ENCODE results near the gene VOPP1.

DNA sequence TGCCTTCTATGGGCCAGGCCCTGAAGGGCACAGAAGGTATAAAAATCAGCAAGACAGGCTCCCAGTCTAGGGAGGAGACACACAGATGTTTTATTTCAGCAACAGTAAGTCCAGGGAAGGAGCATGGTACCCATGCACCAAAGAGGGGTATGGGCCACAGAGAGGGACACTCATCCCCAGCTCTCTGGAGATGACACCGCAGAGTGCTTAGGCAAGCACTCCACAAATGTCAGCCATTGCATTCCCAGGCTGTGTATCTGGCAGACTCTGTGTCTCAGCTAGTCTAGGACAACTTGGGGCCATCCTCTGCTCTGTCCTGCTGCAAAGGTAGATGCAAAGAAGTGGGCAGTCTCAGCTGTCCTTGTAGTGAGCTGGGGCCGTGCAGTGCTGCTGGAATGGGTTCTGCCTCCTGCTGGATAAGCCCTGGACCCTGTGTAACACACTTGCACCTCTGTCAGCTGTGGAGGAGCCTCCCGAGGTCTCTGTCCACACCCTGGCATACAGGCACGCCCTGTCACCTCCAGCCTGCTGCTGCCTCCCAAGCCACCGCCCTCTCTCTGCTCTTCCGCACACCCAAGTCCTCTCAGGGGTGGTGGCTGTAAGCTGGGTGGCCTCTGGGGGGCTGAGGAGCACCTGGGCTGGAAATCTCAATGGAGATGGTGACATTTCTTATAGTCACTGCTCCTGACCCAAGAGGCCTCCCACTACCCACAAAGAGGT, 57.6 kb downstream of the VOPP1 start:
- TF ChIP-seq, protein P1, sequence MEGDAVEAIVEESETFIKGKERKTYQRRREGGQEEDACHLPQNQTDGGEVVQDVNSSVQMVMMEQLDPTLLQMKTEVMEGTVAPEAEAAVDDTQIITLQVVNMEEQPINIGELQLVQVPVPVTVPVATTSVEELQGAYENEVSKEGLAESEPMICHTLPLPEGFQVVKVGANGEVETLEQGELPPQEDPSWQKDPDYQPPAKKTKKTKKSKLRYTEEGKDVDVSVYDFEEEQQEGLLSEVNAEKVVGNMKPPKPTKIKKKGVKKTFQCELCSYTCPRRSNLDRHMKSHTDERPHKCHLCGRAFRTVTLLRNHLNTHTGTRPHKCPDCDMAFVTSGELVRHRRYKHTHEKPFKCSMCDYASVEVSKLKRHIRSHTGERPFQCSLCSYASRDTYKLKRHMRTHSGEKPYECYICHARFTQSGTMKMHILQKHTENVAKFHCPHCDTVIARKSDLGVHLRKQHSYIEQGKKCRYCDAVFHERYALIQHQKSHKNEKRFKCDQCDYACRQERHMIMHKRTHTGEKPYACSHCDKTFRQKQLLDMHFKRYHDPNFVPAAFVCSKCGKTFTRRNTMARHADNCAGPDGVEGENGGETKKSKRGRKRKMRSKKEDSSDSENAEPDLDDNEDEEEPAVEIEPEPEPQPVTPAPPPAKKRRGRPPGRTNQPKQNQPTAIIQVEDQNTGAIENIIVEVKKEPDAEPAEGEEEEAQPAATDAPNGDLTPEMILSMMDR (conservative IDR thresholded peaks at IDR 0.05 in 1 of 2, IDR thresholded peaks at IDR 0.05 in 1 of 2; ENCODE audit: low read depth in 1 of 2, low read length in 2 of 2), result no peak
- TF ChIP-seq EZH2 (IDR thresholded peaks at IDR 0.05; ENCODE audit: low read length, missing control alignments), result no peak
